H1 (cell line): ENCODE data around the gene HHAT. TPM values are rescaled to one million over a fixed set of nuclear protein-coding genes. Genes with fewer than 3 reads are reported as not detected.

Experiments
- CTCF ChIA-PET: fragments of 300-600 bp; sonication (Branson Sonifier 250); formaldehyde crosslinking; loops from one replicate; lab custom pipeline; 2021; ENCODE audit not compliant: partially characterized antibody; lab: Charles Lee
- POLR2A ChIA-PET: fragments of 300-600 bp; sonication (Branson Sonifier 250); formaldehyde crosslinking; loops from one replicate; lab custom pipeline; 2021; ENCODE audit warnings: inconsistent platforms; ENCODE audit not compliant: partially characterized antibody; lab: Charles Lee
- DNase-seq, 2 experiments: peaks; one replicate each; pipeline versions ENCODE4 v3.0.0 to v3.0.0-alpha.2; 2010 to 2022; ENCODE audit warnings: low spot score in 2 of 2, low read depth in 1 of 2, mixed read lengths in 1 of 2
- FAIRE-seq: peaks from 2 replicates; lab custom pipeline; 2011; peaks lifted over from hg19 to GRCh38; lab: Jason Lieb, UNC
- H2AFZ ChIP-seq: 2 replicates; pipeline ENCODE4 v1.8.1; 2012; ENCODE audit warnings: low read length, inconsistent platforms
- H2AK5ac ChIP-seq: 2 replicates; pipeline ENCODE4 v1.6.1; 2013; ENCODE audit warnings: low read depth, low read length
- H2BK120ac ChIP-seq: replicated peaks from 2 replicates; pipeline ENCODE3; 2013; ENCODE audit warnings: low read depth, low read length, inconsistent platforms
- H2BK12ac ChIP-seq: 2 replicates; pipeline ENCODE4 v1.6.1; 2013; ENCODE audit warnings: low read depth, low read length
- H2BK15ac ChIP-seq: 2 replicates; pipeline ENCODE4 v1.6.1; 2013; ENCODE audit warnings: low read length
- H2BK20ac ChIP-seq: 2 replicates; pipeline ENCODE4 v1.6.1; 2013; ENCODE audit warnings: low read length
- H2BK5ac ChIP-seq: 2 replicates; pipeline ENCODE4 v1.6.1; 2013; ENCODE audit warnings: low read depth, low read length
- H3K14ac ChIP-seq: 2 replicates; pipeline ENCODE4 v1.6.1; 2013; ENCODE audit warnings: inconsistent platforms; ENCODE audit not compliant: insufficient read length
- H3K18ac ChIP-seq: 2 replicates; pipeline ENCODE4 v1.6.1; 2013; ENCODE audit warnings: low read length; ENCODE audit errors: extremely low read depth
- H3K23ac ChIP-seq: 2 replicates; pipeline ENCODE4 v1.6.1; 2013; ENCODE audit warnings: inconsistent platforms; ENCODE audit not compliant: insufficient read length
- H3K23me2 ChIP-seq: 2 replicates; pipeline ENCODE4 v1.6.1; 2013; ENCODE audit warnings: low read depth, low read length
- H3K27ac ChIP-seq: 2 replicates; pipeline ENCODE4 v1.6.1; 2011; ENCODE audit warnings: low read depth, low read length, inconsistent platforms
- H3K27me3 ChIP-seq, 4 experiments: replicated peaks in 1 of 4; 1 replicate in 1 of 4; 2 replicates in 3 of 4; pipeline versions ENCODE4 v1.6.1 to v1.8.1; 2011 to 2013; ENCODE audit warnings: low read length in 3 of 4, mild to moderate bottlenecking in 3 of 4, inconsistent platforms in 2 of 4, mixed read lengths in 2 of 4, moderate library complexity in 1 of 4; ENCODE audit not compliant: control insufficient read depth in 3 of 4, insufficient read depth in 3 of 4; ENCODE audit errors: extremely low read depth in 1 of 4
- H3K36me3 ChIP-seq, 4 experiments: 2 replicates each; pipeline versions ENCODE4 v1.6.1 to v1.8.1; 2011 to 2013; ENCODE audit warnings: mild to moderate bottlenecking in 4 of 4, low read length in 3 of 4, moderate library complexity in 2 of 4, control low read depth in 1 of 4, inconsistent platforms in 1 of 4; ENCODE audit not compliant: insufficient read depth in 4 of 4, control insufficient read depth in 2 of 4
- H3K4ac ChIP-seq: replicated peaks from 2 replicates; pipeline ENCODE3; 2013; ENCODE audit warnings: low read length, low read depth, mixed read lengths, inconsistent platforms; ENCODE audit not compliant: insufficient read length
- H3K4me1 ChIP-seq, 4 experiments: replicated peaks in 1 of 4; 1 replicate in 1 of 4; 2 replicates in 3 of 4; pipeline versions ENCODE4 v1.6.1 to v1.8.1; 2011 to 2013; ENCODE audit warnings: low read length in 3 of 4, inconsistent platforms in 2 of 4, mixed read lengths in 1 of 4; ENCODE audit not compliant: insufficient read depth in 4 of 4, control insufficient read depth in 3 of 4
- H3K4me2 ChIP-seq, 2 experiments: 2 replicates each; pipeline versions ENCODE4 v1.6.1 to v1.8.1; 2011 to 2013; ENCODE audit warnings: low read depth in 2 of 2, low read length in 2 of 2, control low read depth in 1 of 2, inconsistent platforms in 1 of 2, mild to moderate bottlenecking in 1 of 2; ENCODE audit not compliant: insufficient read depth in 1 of 2
- H3K4me3 ChIP-seq, 4 experiments: fragments of 200-600, 300-600 bp in 1 of 4; sonication (generic), shearing (Covaris generic), sonication (Bioruptor Twin) in 1 of 4; 2 replicates each; pipeline versions ENCODE4 v1.5.1 to v1.8.1; 2011 to 2016; ENCODE audit warnings: low read length in 4 of 4, low read depth in 3 of 4, control low read depth in 2 of 4, inconsistent platforms in 2 of 4, mild to moderate bottlenecking in 2 of 4, mixed read lengths in 1 of 4, moderate library complexity in 1 of 4; ENCODE audit not compliant: insufficient read depth in 2 of 4; ENCODE audit errors: extremely low read depth in 1 of 4
- H3K56ac ChIP-seq: replicated peaks from 2 replicates; pipeline ENCODE3; 2013; ENCODE audit warnings: low read depth, mild to moderate bottlenecking, mixed read lengths, low read length, inconsistent platforms; ENCODE audit not compliant: insufficient read length
- H3K79me1 ChIP-seq: 2 replicates; pipeline ENCODE4 v1.6.1; 2013; ENCODE audit warnings: low read depth, low read length, control low read depth
- H3K79me2 ChIP-seq, 2 experiments: 2 replicates each; pipeline versions ENCODE4 v1.6.1 to v1.8.1; 2012 to 2013; ENCODE audit warnings: low read length in 2 of 2, mild to moderate bottlenecking in 2 of 2, inconsistent platforms in 1 of 2; ENCODE audit not compliant: insufficient read depth in 2 of 2, control insufficient read depth in 1 of 2
- H3K9ac ChIP-seq, 4 experiments: replicated peaks in 1 of 4; 1 replicate in 1 of 4; 2 replicates in 3 of 4; pipeline versions ENCODE4 v1.6.1 to v1.8.1; 2011 to 2013; ENCODE audit warnings: low read depth in 3 of 4, low read length in 3 of 4, control low read depth in 2 of 4, mild to moderate bottlenecking in 2 of 4, moderate library complexity in 2 of 4, inconsistent platforms in 1 of 4; ENCODE audit errors: extremely low read depth in 1 of 4
- H3K9me3 ChIP-seq, 2 experiments: 2 replicates each; pipeline versions ENCODE4 v1.6.1 to v1.8.1; 2012 to 2013; ENCODE audit warnings: mild to moderate bottlenecking in 2 of 2, moderate library complexity in 2 of 2, control low read depth in 1 of 2, inconsistent platforms in 1 of 2, low read depth in 1 of 2, low read length in 1 of 2, mixed read lengths in 1 of 2; ENCODE audit not compliant: insufficient read depth in 2 of 2
- H4K20me1 ChIP-seq, 2 experiments: replicated peaks in 1 of 2; 2 replicates each; pipeline versions ENCODE3 to v1.8.1; 2011 to 2013; ENCODE audit warnings: inconsistent platforms in 2 of 2, low read length in 2 of 2, mild to moderate bottlenecking in 1 of 2; ENCODE audit not compliant: insufficient read depth in 2 of 2, control insufficient read depth in 1 of 2
- H4K5ac ChIP-seq: 2 replicates; pipeline ENCODE4 v1.6.1; 2013; ENCODE audit warnings: low read length, low read depth, mixed read lengths, inconsistent platforms; ENCODE audit not compliant: insufficient read length
- H4K8ac ChIP-seq: 2 replicates; pipeline ENCODE4 v1.8.0; 2013; ENCODE audit warnings: mild to moderate bottlenecking, moderate library complexity, low read length, inconsistent platforms; ENCODE audit not compliant: insufficient read depth; ENCODE audit errors: extremely low read depth
- H4K91ac ChIP-seq: replicated peaks from 2 replicates; pipeline ENCODE3; 2013; ENCODE audit warnings: low read length, mixed read lengths, inconsistent platforms; ENCODE audit not compliant: insufficient read length
- ATF3 ChIP-seq: IDR thresholded peaks from 2 replicates; pipeline ENCODE4 v1.6.1; 2011; ENCODE audit warnings: low read depth, mild to moderate bottlenecking, low read length; ENCODE audit not compliant: insufficient read depth
- EGR1 ChIP-seq: IDR thresholded peaks from 2 replicates; pipeline ENCODE4 v1.6.1; 2011; ENCODE audit warnings: low read depth, low read length, borderline replicate concordance
- EP300 ChIP-seq, 2 experiments: IDR thresholded peaks; 1 replicate in 1 of 2; 2 replicates in 1 of 2; pipeline ENCODE4 v1.6.1; 2011 to 2012; ENCODE audit warnings: low read depth in 2 of 2, low read length in 2 of 2, mild to moderate bottlenecking in 2 of 2, borderline replicate concordance in 1 of 2, inconsistent platforms in 1 of 2, moderate library complexity in 1 of 2
- JUN ChIP-seq: IDR thresholded peaks from 2 replicates; pipeline ENCODE4 v1.6.1; 2011; ENCODE audit warnings: low read depth, mild to moderate bottlenecking, improper control_type of control experiment, low read length
- KDM5A ChIP-seq: fragments of 200-600 bp; IDR thresholded peaks from 2 replicates; pipeline ENCODE4 v1.7.1; 2012; ENCODE audit warnings: mild to moderate bottlenecking, low read length, inconsistent platforms, mixed read lengths
- RAD21 ChIP-seq, 2 experiments: IDR thresholded peaks in 1 of 2; conservative IDR thresholded peaks in 1 of 2; 2 replicates each; pipeline ENCODE4 v1.6.1; 2011; ENCODE audit warnings: low read depth in 2 of 2, low read length in 2 of 2, improper control_type of control experiment in 1 of 2, inconsistent platforms in 1 of 2, mild to moderate bottlenecking in 1 of 2, moderate library complexity in 1 of 2
- RBBP5 ChIP-seq: IDR thresholded peaks from 2 replicates; pipeline ENCODE4 v1.7.1; 2012; ENCODE audit warnings: low read depth, mild to moderate bottlenecking, inconsistent platforms, low read length, moderate library complexity, borderline replicate concordance
- SIN3A ChIP-seq, 2 experiments: IDR thresholded peaks in 1 of 2; conservative IDR thresholded peaks in 1 of 2; 2 replicates each; pipeline ENCODE4 v1.6.1; 2011 to 2012; ENCODE audit warnings: low read length in 2 of 2, improper control_type of control experiment in 1 of 2, low read depth in 1 of 2, mild to moderate bottlenecking in 1 of 2
- SIRT6 ChIP-seq: IDR thresholded peaks from one replicate; pipeline ENCODE4 v1.7.1; 2012; ENCODE audit warnings: low read length, inconsistent platforms
- SIX5 ChIP-seq: IDR thresholded peaks from 2 replicates; pipeline ENCODE4 v1.6.1; 2011; ENCODE audit warnings: mild to moderate bottlenecking, low read depth, low read length
- TCF12 ChIP-seq: IDR thresholded peaks from 2 replicates; pipeline ENCODE4 v1.6.1; 2011; ENCODE audit warnings: low read depth, mild to moderate bottlenecking, low read length
- YY1 ChIP-seq: IDR thresholded peaks from 2 replicates; pipeline ENCODE4 v1.6.1; 2011; ENCODE audit warnings: low read depth, mild to moderate bottlenecking, low read length
- WGBS, 2 experiments: shearing (Covaris generic) in 1 of 2; methylation state at CpG; one replicate each; pipeline versions ENCODE4 v1.1.6 to v1.1.7; 2013 to 2015; ENCODE audit warnings: low lambda C conversion rate in 2 of 2, mixed read lengths in 2 of 2, inconsistent platforms in 1 of 2, low coverage in 1 of 2, missing lambda C conversion rate in 1 of 2; ENCODE audit not compliant: insufficient replicate concordance in 2 of 2, insufficient coverage in 1 of 2, insufficient read length in 1 of 2; ENCODE audit errors: extremely low coverage in 1 of 2, missing lambda C conversion rate in 1 of 2; 5-methylcytosine and 5-hydroxymethylcytosine counted together
- polyA plus RNA-seq, 7 experiments: library from polyadenylated mRNA; depleted of rRNA in 3 of 7; stranded (reverse) in 5 of 7; unstranded in 2 of 7; fragments of >200 nt in 5 of 7; fragments of 200-250 nt in 2 of 7; gene quantifications; 1 replicate in 5 of 7; 2 replicates in 1 of 7; 4 replicates in 1 of 7; pipeline versions ENCODE4 v1.2.1 to v1.2.3, GENCODE V29; 2011 to 2013; ENCODE audit warnings: missing spikeins in 2 of 7, mixed read lengths in 2 of 7
- total RNA-seq: library from RNA; stranded (reverse); fragmentation: NEBNext Ultra II Directional; extraction: Animal tissue kit (Norgen Biotek cat#: 25700); gene quantifications from 2 replicates; pipeline ENCODE4 v1.2.1, GENCODE V29; 2021

HHAT gene
- total and polyA plus RNA-seq, 2 of the 8 experiments (the other 6 are each of a cell fraction or from before 2014, with no cell fraction given), result 0.15 to 0.51 TPM

GRCh38 chr1:210527091-210527490 lies 198.4 kb downstream of the HHAT start:
- Histone ChIP-seq H3K4me2 (no peak overlapping the region), H3K23ac (no peak overlapping the region), H3K27me3 (no peaks in the 10 kb centered on the region), H3K79me1 (no peaks in the 10 kb centered on the region), H3K4ac (no peak overlapping the region), H4K8ac (no peak overlapping the region), H3K79me2 (no peaks in the 10 kb centered on the region), H3K18ac (no peak overlapping the region), H2AK5ac (no peak overlapping the region), H2BK12ac (no peak overlapping the region), H2BK120ac (no peak overlapping the region), H2AFZ (no peak overlapping the region), H4K20me1 (no peaks in the 10 kb centered on the region), H2BK5ac (no peak overlapping the region), H3K9me3 (no peaks in the 10 kb centered on the region), H4K91ac (no peak overlapping the region), H2BK15ac (no peak overlapping the region), H3K56ac (no peak overlapping the region), H3K36me3 (no peaks in the 10 kb centered on the region), H3K9ac (no peak overlapping the region), H3K4me1 (peaks cover 0 to 3% (median 3%) of the 10 kb centered on the region in 4 experiments; a peak in 2 of 7 replicates), H4K5ac (no peak overlapping the region), H2BK20ac (no peak overlapping the region), H3K23me2 (no peaks in the 10 kb centered on the region), H3K4me3 (no peak overlapping the region), H3K27ac (no peak overlapping the region), H3K14ac (no peak overlapping the region)
- ChIA-PET CTCF (interaction anchor here (1.0 to 1.8 kb wide), 2 partner anchors 21 to 79 kb away, joined by 4 to 5 read pairs; no protein-coding TSS in a partner anchor), POLR2A (no interaction called here)
- FAIRE-seq (no peak), DNase-seq (no peak)
- WGBS, 2 experiments, result 92% methylated on average over 3 of the region's 3 CpGs; no CpG with 5 or more reads in 1 of the 2 experiments
- no peak for TF ChIP-seq SIRT6
- TF ChIP-seq KDM5A, result no peak
- no peak for TF ChIP-seq EP300 (IDR thresholded peaks at IDR 0.05; ENCODE audit: borderline replicate concordance in 1 of 2, low read depth in 2 of 2, low read length in 2 of 2)
- TF ChIP-seq RBBP5, result no peak
- no peak for TF ChIP-seq RAD21 (IDR thresholded peaks at IDR 0.05 in 1 of 2, conservative IDR thresholded peaks at IDR 0.05 in 1 of 2; ENCODE audit: low read depth in 2 of 2, low read length in 2 of 2)
- no peak for TF ChIP-seq SIN3A (conservative IDR thresholded peaks at IDR 0.05 in 1 of 2, IDR thresholded peaks at IDR 0.05 in 1 of 2; ENCODE audit: low read depth in 1 of 2, low read length in 2 of 2)
- no peak for TF ChIP-seq EGR1
- TF ChIP-seq YY1, result no peak
- TF ChIP-seq SIX5, result no peak
- no peak for TF ChIP-seq JUN
- TF ChIP-seq TCF12, result no peak
- TF ChIP-seq ATF3, result no peak
